HG02870 (cell line): Measurements from ENCODE around the gene KRT9.
"Not testable (repeated sequence)": the region's sequence is repeated elsewhere in the genome, so short reads cannot be mapped to it uniquely, and the experiment has no call there.

Source experiments
- ATAC-seq: cut with Tn5 transposase; IDR thresholded peaks from one replicate; pipeline ENCODE4 v1.9.1; 2021; ENCODE audit warnings: mild to moderate bottlenecking, moderate library complexity; ENCODE audit not compliant: unreplicated experiment

The KRT9 gene

DNA sequence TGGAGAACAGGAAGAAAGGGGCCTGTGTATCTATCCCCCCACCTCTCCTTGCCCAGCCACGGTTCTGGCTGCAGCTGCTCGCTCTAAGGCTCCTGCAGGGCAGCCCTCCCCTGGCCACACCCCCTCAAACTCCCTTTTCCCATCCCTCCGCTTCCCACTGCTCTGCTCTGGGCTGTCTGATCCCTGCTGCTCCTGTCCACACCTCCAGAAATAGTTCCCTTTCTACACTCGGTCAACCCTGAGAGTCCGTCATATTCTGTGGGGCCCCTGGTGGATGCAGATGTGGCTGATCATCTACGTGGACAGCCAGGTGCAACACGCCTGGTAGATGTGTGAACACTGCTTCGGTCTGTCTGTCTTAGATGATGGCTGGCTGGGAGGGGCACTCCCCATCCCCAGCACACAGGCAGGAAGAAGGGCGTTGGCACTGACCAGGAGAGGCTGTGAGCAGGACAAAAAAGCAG lies 24.4 kb downstream of the KRT9 start:
- no peak for ATAC-seq

- no peak for ATAC-seq
Measured at GRCh38 chr17:41546819-41547218, 25.0 kb downstream of the KRT9 start.

GRCh38 chr17:41545829-41546410 lies 25.9 kb downstream of the KRT9 start:
- no peak for ATAC-seq

DNA sequence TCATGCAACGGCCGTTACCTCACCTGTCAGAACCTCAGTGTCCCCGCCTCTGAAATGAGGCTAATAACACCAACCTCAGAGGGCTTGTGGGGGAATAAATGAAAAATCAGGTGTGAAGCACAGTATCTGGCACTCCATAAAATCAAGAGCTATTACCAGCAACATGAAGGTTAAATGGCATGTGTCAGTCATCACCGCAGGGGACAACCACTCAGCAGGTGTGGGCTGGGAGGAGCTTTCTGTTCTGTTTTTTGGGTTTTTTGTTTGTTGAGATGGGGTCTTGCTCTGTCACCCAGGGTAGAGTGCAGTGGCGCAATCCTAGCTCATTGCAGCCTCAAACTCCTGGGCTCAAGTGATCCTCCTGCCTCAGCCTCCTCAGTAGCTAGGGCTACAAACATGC lies 26.9 kb downstream of the KRT9 start:
- no peak for ATAC-seq

DNA sequence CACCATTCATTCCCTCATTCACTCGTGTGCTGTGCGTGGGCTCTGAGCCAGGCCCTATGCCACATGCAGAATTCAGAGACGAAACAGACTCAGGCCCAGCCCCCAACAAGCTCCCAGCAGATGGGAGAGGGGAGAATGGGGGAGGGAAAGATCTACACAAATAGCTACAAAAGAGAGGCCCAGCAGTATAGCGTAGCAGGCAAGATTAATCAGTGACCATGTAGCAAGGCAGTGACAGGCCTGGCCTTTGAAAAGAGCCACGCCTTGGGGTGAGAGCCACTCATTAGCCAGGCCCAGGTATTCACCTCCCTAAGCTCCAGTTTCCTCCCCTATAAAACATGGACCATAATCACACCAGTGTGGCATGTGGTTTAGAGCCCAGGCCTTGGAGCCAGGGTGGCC lies 27.4 kb downstream of the KRT9 start:
- no peak for ATAC-seq

GRCh38 chr17:41542786-41543185 lies 29.1 kb downstream of the KRT9 start:
- ATAC-seq: not testable (repeated sequence)

GRCh38 chr17:41542357-41542756 lies 29.5 kb downstream of the KRT9 start:
- no peak for ATAC-seq

DNA sequence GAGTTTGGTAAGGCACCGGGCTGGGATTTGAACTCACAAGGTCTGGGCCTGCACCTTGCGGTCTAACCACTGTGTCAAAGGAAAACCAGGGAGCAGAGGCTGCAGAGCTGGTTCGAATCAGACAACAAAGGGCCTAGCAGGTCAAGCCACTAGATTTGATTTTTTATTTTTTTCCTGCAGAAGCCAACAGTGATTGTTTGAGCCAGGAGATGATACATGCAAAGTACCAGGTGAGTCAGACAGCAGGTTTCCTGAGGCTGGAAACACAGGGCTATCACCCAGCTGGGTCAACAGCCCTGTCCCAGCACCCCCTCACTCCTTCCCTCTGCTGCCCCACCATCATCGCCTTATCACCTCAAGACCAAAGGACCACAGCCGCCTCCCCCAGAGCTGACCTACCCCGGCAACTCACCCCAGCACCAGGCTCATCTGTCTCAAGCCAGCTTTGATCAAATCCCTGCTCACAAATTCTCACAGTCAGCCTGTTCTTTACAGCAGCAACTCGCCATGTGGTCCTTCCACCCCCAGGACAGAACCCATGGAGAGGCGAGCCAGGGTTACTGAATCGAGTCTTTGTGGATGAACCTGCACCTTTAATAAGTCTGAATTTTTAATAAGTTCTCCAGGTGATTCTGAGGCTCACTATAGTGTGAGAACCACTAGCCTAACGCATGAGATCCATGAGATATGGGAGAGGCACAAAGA lies 30.8 kb downstream of the KRT9 start:
- no peak for ATAC-seq

GRCh38 chr17:41539979-41540701 lies 31.7 kb downstream of the KRT9 start:
- ATAC-seq: no peak

GRCh38 chr17:41539071-41539492 lies 32.8 kb downstream of the KRT9 start:
- no peak for ATAC-seq

DNA sequence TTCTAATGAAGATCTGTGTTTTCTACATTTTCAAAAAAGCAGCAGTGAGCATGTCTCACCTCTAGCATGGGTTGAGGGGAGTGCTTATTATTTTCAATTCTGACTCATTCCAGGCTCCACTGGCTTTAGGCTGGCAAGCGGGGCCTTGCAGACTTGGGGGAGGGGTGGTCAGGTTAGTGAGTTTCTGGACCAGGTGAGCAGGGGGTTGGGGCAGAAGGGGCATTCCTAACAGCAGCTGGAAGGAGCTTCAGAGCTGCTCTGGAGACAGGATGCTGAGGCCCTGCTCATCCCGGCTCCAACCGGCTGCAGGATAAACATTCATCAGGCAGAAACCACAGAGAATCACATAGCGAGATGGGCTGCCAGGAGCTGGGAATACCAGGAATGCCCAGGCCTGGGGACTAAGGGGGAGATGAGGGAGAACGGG lies 33.3 kb downstream of the KRT9 start:
- ATAC-seq: no peak

DNA sequence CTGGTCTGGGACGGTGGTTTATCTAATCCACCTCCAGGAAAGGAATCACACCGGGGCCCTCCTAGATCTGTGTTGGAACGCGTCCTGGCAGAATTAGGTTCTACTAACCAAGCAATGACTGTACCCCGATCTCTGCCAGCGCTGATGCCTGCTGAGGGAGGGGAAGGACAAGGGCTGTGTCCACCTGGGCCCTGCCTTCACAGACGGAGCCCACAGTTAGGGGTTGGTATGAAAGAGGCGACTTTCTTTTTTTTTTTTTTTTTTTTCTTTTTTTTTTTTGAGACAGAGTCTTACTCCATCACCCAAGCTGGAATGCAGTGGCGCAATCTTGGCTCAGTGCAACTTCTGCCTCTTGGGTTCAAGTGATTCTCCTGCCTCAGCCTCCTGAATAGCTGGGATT lies 33.9 kb downstream of the KRT9 start:
- no peak for ATAC-seq

DNA sequence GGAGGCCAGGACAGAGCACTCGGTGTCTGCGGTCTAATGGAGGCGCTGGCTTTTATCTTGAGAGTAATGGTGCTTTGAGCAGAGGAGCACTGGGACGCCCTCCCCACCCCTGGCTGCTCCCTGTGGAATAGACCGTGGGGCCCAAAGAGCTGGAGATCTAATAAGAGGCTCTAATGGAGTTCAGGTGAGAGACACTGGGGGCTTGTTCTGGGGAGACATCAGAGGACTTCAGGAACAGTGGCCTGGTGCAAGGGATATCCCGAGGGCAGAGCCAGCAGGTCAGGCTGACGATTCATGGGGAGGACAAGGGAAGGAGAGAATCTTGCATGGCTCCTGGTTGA lies 34.3 kb downstream of the KRT9 start:
- no peak for ATAC-seq

DNA sequence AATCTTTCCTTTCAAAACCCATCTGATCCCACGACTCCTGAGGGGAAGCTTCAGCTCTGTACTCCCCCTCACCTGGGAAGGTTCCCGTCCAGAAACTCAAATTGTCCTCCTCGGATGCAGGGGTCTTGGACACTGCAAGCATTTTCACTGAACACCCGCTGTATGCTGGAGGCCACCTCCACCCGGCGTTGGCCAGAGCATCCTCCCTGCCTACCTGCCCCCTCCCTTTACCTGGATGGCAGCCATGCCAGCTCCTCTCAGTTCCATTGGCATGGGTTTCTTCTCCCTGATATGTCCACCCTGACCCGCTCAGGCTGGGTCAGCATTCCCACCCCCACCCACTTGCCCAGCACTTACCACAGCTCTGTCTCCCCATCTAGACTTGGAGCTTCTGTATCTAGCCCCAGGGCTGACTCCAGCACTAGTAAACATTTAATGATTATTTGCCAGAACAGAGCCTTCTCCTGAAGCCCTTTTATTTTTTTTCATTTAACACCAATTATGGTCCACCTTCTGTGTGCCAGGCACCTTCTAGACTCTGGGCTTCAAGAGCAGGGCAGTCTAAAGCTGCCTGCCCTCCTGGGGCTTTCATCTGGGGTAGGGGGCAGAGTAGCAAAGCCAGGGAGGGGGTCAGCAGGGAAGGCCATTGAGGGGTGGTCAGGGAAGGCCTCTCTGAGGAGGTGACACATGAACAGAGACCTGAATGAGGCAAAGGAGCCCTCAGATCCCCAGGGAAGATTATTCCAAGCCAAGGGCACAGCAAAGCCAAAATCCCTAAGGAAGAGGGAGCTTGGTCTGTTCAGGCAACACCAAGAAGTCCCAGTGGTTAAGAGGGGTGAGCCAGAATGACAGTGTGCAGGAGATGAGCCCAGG lies 34.9 kb downstream of the KRT9 start:
- ATAC-seq: no peak

- ATAC-seq: no peak
Measured at GRCh38 chr17:41535764-41536481, 35.9 kb downstream of the KRT9 start.

DNA sequence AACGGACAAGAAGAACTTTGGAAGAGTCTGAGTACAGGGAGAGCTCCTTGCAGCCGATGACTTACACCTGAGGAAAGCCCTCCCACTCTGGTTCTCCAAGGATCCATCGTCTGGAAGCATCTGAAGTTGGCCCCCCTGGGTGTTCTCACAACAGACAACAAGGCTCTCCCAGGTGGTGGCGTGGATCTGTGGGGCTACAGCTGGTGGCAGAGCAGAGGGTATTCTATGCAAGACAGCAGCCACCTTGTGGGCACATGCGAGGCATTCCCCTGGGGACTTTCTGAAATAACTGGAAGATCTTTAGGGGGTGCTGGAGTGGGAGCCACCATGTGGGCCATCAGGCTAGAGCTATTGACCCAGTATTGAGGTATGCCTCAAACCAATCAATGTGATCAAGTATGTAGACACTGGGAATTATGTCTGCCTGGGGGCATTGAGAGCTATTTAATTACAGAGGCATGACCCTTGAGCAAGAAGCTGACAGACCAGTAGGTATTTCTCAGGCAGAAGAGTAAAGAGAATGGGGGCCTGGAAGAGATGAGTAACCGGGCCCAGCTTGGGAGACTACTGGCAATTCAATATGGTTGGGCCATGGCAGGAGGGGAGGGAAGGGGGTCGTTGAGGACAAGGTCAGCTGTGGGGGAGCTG lies 36.8 kb downstream of the KRT9 start:
- no peak for ATAC-seq

DNA sequence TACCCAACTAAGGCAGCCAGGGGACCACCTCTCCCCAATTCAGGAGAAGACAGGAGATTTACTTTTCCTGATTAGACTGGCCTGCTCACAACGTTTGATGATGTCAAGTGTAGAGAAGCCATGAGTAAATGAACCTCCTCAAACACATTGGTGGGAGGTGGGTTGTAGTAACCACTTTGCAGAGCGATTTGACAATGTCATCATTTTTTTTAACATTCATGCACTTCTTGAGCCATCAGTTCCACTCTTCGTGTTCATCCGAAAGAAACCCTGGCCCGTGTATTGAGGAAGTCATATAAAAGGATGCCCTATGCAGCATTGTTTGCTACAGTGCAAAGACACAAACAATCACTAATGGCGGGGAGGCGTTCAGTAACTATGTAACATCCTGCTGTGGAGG lies 38.2 kb downstream of the KRT9 start:
- no peak for ATAC-seq

DNA sequence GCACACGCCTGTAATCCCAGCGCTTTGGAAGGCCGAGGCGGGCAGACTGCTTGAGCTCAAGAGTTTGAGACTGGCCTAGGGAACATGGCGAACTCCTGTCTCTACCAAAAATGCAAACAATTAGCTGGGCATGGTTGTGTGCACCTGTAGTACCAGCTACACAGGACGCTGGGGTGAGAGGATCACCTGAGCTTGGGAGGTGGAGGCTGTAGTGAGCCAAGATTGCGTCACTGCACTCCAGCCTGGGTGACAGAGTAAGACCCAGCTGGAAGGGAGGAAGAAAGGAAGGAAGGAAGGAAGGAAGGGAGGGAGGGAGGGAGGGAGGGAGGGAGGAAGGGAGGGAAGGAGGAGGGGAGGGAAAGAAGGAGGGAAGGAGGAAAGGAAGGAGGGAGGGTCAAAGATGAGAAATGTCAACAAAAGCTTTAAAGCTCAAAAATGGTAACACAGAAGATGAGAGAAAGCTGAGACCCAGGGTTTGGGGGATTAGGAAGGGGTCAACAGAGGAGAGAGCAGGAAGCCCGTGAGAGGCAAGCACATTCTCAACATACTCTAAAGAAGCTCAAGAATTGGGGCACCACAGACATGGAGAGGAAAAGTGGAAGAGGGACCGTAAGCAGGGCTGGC lies 38.8 kb downstream of the KRT9 start:
- no peak for ATAC-seq

GRCh38 chr17:41531993-41532392 lies 39.9 kb downstream of the KRT9 start:
- ATAC-seq: no peak
